ENCODE results near the gene MTNR1B.

The MTNR1B gene

DNA sequence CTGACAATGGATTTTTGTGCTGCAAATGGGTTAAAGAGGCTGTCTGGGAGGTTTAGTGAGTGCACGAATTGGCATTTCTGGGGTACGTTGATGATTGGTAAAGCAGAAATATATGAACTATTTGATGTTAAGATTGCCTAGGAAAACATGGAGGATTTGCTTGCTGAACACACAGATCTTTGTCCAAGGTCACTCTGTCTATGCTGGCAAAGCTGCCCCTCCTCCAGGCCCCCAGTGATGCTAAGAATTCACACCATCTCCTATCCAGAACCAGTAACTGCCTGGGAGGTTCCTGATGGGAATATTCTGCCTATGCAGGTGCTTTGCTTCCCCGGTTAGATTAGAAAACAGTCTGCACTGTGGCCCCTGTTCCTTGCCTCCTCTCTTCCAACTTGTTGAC, 5.8 kb downstream of the MTNR1B start:
- CTCF ChIA-PET: no interaction called here
- H3K36me3 ChIP-seq (ENCODE audit: control insufficient read depth in 2 of 2, insufficient read depth in 1 of 2, low read length in 2 of 2): no peaks in the 10 kb centered on the region
- H3K9me3 ChIP-seq (ENCODE audit: control insufficient read depth, insufficient read depth, low read depth, low read length): no peaks in the 10 kb centered on the region
- POLR2A ChIA-PET: no interaction called here
- H3K4me1 ChIP-seq (ENCODE audit: control insufficient read depth, insufficient read depth, low read length): no peaks in the 10 kb centered on the region
- TF ChIP-seq, protein P1, sequence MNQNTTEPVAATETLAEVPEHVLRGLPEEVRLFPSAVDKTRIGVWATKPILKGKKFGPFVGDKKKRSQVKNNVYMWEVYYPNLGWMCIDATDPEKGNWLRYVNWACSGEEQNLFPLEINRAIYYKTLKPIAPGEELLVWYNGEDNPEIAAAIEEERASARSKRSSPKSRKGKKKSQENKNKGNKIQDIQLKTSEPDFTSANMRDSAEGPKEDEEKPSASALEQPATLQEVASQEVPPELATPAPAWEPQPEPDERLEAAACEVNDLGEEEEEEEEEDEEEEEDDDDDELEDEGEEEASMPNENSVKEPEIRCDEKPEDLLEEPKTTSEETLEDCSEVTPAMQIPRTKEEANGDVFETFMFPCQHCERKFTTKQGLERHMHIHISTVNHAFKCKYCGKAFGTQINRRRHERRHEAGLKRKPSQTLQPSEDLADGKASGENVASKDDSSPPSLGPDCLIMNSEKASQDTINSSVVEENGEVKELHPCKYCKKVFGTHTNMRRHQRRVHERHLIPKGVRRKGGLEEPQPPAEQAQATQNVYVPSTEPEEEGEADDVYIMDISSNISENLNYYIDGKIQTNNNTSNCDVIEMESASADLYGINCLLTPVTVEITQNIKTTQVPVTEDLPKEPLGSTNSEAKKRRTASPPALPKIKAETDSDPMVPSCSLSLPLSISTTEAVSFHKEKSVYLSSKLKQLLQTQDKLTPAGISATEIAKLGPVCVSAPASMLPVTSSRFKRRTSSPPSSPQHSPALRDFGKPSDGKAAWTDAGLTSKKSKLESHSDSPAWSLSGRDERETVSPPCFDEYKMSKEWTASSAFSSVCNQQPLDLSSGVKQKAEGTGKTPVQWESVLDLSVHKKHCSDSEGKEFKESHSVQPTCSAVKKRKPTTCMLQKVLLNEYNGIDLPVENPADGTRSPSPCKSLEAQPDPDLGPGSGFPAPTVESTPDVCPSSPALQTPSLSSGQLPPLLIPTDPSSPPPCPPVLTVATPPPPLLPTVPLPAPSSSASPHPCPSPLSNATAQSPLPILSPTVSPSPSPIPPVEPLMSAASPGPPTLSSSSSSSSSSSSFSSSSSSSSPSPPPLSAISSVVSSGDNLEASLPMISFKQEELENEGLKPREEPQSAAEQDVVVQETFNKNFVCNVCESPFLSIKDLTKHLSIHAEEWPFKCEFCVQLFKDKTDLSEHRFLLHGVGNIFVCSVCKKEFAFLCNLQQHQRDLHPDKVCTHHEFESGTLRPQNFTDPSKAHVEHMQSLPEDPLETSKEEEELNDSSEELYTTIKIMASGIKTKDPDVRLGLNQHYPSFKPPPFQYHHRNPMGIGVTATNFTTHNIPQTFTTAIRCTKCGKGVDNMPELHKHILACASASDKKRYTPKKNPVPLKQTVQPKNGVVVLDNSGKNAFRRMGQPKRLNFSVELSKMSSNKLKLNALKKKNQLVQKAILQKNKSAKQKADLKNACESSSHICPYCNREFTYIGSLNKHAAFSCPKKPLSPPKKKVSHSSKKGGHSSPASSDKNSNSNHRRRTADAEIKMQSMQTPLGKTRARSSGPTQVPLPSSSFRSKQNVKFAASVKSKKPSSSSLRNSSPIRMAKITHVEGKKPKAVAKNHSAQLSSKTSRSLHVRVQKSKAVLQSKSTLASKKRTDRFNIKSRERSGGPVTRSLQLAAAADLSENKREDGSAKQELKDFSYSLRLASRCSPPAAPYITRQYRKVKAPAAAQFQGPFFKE (tag by site-specific recombination; IDR thresholded peaks at IDR 0.05; ENCODE audit: borderline replicate concordance): no peak
- TF ChIP-seq ZNF555 (tag by site-specific recombination; conservative IDR thresholded peaks at IDR 0.05) (no peak), ZBTB21 (tag by site-specific recombination; IDR thresholded peaks at IDR 0.05) (no peak)
- H3K4me3 ChIP-seq (ENCODE audit: low read depth, low read length): no peak overlapping the region
- no peak overlapping the region for H3K27ac ChIP-seq (ENCODE audit: extremely low read depth, low read depth, low read length)

DNA sequence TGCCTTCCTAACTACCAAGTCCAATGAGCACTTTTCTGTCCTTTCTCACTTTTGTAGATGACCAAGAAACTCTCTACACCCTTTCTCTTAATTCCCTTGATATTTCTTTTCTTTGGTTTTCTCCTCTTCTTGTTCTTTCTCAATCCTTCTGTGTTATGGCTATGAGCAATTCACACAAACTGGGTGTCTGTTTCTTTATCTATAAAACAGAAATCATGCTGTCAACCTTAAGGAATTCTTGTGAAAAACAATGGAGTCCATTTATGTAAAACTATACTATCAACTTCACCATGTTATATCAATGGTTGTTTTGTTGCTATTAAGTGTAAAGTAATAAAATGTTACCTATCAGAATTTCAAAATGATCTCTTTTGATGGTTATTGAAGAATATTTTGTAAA, 7.2 kb downstream of the MTNR1B start:
- Histone ChIP-seq H3K4me3 (ENCODE audit: low read depth, low read length) (no peak overlapping the region), H3K9me3 (ENCODE audit: control insufficient read depth, insufficient read depth, low read depth, low read length) (no peaks in the 10 kb centered on the region), H3K27ac (ENCODE audit: extremely low read depth, low read depth, low read length) (no peak overlapping the region), H3K4me1 (ENCODE audit: control insufficient read depth, insufficient read depth, low read length) (no peaks in the 10 kb centered on the region), H3K36me3 (ENCODE audit: control insufficient read depth in 2 of 2, insufficient read depth in 1 of 2, low read length in 2 of 2) (no peaks in the 10 kb centered on the region)
- POLR2A ChIA-PET: no interaction called here
- CTCF ChIA-PET: no interaction called here
- TF ChIP-seq ZNF112 (tag by site-specific recombination; IDR thresholded peaks at IDR 0.05): no peak
- no peak for TF ChIP-seq ZNF473 (tag by site-specific recombination; IDR thresholded peaks at IDR 0.05)
- no peak for TF ChIP-seq ZNF560 (tag by site-specific recombination; IDR thresholded peaks at IDR 0.05; ENCODE audit: borderline replicate concordance)
- no peak for TF ChIP-seq ZNF433 (tag by site-specific recombination; IDR thresholded peaks at IDR 0.05; ENCODE audit: low read depth)
- TF ChIP-seq ZNF600 (tag by site-specific recombination; IDR thresholded peaks at IDR 0.05): no peak
- no peak for TF ChIP-seq ZNF660 (tag by site-specific recombination; IDR thresholded peaks at IDR 0.05)
- no peak for TF ChIP-seq SALL2 (tag by site-specific recombination; IDR thresholded peaks at IDR 0.05; ENCODE audit: borderline replicate concordance)
- TF ChIP-seq ZNF214 (tag by site-specific recombination; IDR thresholded peaks at IDR 0.05; ENCODE audit: borderline replicate concordance): no peak

GRCh38 chr11:92977401-92977800, 8.0 kb downstream of the MTNR1B start:
- Histone ChIP-seq H3K36me3 (ENCODE audit: control insufficient read depth in 2 of 2, insufficient read depth in 1 of 2, low read length in 2 of 2) (no peaks in the 10 kb centered on the region), H3K9me3 (ENCODE audit: control insufficient read depth, insufficient read depth, low read depth, low read length) (no peaks in the 10 kb centered on the region), H3K27ac (ENCODE audit: extremely low read depth, low read depth, low read length) (no peak overlapping the region), H3K4me1 (ENCODE audit: control insufficient read depth, insufficient read depth, low read length) (no peaks in the 10 kb centered on the region), H3K4me3 (ENCODE audit: low read depth, low read length) (no peak overlapping the region)
- CTCF ChIA-PET: interaction anchor here (0.7 kb wide), 1 partner anchor 444 kb away, joined by 5 read pairs; no protein-coding TSS in a partner anchor
- POLR2A ChIA-PET: no interaction called here
- TF ChIP-seq ZBTB21 (tag by site-specific recombination; IDR thresholded peaks at IDR 0.05): no peak
- TF ChIP-seq ZNF626 (tag by site-specific recombination; IDR thresholded peaks at IDR 0.05): no peak
- no peak for TF ChIP-seq ZSCAN23 (tag by site-specific recombination; IDR thresholded peaks at IDR 0.05)
- TF ChIP-seq ZSCAN30 (tag by site-specific recombination; IDR thresholded peaks at IDR 0.05): no peak
- TF ChIP-seq MZF1 (tag by site-specific recombination; IDR thresholded peaks at IDR 0.05; ENCODE audit: borderline replicate concordance): no peak
- no peak for TF ChIP-seq TRIM28 (IDR thresholded peaks at IDR 0.05; ENCODE audit: borderline replicate concordance, low read length)
- TF ChIP-seq ZNF518A (tag by site-specific recombination; conservative IDR thresholded peaks at IDR 0.05; ENCODE audit: low read depth): no peak
- TF ChIP-seq ZNF423 (tag by site-specific recombination; IDR thresholded peaks at IDR 0.05): no peak
- TF ChIP-seq MYNN (tag by site-specific recombination; IDR thresholded peaks at IDR 0.05; ENCODE audit: borderline replicate concordance): no peak
- no peak for TF ChIP-seq ZNF362 (tag by site-specific recombination; IDR thresholded peaks at IDR 0.05)
